ENCODE measurements around the gene ASF1B.

The ASF1B gene

DNA sequence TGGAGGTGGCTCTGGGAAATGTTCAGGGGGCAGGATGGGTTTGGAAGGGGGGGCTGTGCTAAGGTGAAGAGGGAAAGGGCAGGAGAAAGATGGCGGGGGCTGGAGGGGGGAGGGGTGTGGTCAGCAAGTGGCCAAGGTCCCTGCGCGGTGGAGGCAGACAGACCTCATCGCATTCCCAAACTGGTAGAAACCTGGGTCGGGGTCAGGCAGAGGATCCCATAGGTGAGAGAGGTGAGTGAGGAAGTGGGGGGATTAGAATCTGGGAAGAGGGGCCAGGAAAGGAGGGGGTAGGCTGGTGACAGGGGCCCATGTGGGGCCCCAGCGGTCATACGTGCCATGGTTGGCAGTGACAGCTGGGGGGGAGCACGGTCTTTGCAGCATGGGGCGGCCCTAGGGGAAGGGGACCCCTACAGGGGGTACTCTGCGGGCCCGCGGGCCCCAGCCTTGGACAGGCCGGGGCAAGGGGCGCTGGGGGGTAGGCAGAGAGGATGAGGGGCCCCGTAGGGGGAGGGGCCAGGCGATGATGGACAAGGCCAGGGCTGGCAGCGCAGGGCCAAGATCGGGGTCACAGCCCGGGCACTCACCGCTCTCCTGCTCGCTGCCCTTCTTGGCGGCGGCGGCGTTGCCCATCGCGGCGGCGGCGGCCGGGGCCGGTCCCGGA is 19.3 kb downstream of the ASF1B start:
- Histone ChIP-seq H3K4me2 (ENCODE audit: low read length) (peak overlapping the region; percentile 67), H3K27ac (ENCODE audit: low read depth, low read length) (no peak overlapping the region), H3K4me3 (ENCODE audit: low read length) (peak overlapping the region; percentile 81), H3K9me2 (replicated peaks; ENCODE audit: control insufficient read depth, low read length) (no peaks in the 10 kb centered on the region), H3K79me2 (ENCODE audit: control insufficient read depth, low read length) (peaks cover 36% of the 10 kb centered on the region), H3K36me3 (ENCODE audit: control insufficient read depth, low read length) (peaks cover 9% of the 10 kb centered on the region), H4K20me1 (ENCODE audit: control insufficient read depth, insufficient read depth, low read depth, low read length) (peaks cover 8% of the 10 kb centered on the region; the same call in 1 of the 2 replicates), H3K4me1 (ENCODE audit: control insufficient read depth, low read length) (peaks cover 36% of the 10 kb centered on the region), H3K27me3 (ENCODE audit: control insufficient read depth, low read length) (no peaks in the 10 kb centered on the region), H3K9me3 (ENCODE audit: control insufficient read depth, insufficient read depth, low read length) (no peaks in the 10 kb centered on the region), H3F3A (ENCODE audit: control insufficient read depth, insufficient read depth) (peaks cover 21% of the 10 kb centered on the region)
- TF ChIP-seq, protein P1, sequence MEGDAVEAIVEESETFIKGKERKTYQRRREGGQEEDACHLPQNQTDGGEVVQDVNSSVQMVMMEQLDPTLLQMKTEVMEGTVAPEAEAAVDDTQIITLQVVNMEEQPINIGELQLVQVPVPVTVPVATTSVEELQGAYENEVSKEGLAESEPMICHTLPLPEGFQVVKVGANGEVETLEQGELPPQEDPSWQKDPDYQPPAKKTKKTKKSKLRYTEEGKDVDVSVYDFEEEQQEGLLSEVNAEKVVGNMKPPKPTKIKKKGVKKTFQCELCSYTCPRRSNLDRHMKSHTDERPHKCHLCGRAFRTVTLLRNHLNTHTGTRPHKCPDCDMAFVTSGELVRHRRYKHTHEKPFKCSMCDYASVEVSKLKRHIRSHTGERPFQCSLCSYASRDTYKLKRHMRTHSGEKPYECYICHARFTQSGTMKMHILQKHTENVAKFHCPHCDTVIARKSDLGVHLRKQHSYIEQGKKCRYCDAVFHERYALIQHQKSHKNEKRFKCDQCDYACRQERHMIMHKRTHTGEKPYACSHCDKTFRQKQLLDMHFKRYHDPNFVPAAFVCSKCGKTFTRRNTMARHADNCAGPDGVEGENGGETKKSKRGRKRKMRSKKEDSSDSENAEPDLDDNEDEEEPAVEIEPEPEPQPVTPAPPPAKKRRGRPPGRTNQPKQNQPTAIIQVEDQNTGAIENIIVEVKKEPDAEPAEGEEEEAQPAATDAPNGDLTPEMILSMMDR (IDR thresholded peaks at IDR 0.05; ENCODE audit: low read depth, low read length, poor library complexity, severe bottlenecking) = no peak
- no peak for TF ChIP-seq EZH2phosphoT487 (IDR thresholded peaks at IDR 0.05; ENCODE audit: borderline replicate concordance, low read length)

DNA sequence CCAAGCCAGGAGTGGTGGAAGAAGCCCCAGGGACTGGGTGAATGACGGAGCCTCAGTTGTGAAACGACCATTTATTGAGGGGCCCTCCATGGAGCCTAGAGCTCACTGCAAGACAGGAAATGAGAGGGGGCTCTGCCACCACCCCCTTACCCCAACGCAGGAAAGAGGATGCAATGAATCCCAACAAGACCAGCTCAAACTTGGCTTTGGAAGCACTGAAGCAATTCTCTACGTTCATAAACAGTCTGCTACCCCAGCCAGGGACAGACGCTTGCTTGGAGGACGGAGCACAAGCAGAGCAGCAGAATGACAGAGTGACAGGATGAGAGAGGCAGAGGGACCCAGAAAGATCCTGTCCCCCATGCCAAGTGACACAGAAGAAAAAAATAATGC is 19.9 kb downstream of the ASF1B start:
- Histone ChIP-seq H3K79me2 (ENCODE audit: control insufficient read depth, low read length) (peaks cover 36% of the 10 kb centered on the region), H3K27me3 (ENCODE audit: control insufficient read depth, low read length) (no peaks in the 10 kb centered on the region), H3K36me3 (ENCODE audit: control insufficient read depth, low read length) (peaks cover 7% of the 10 kb centered on the region), H3K9me3 (ENCODE audit: control insufficient read depth, insufficient read depth, low read length) (no peaks in the 10 kb centered on the region), H3F3A (ENCODE audit: control insufficient read depth, insufficient read depth) (peaks cover 21% of the 10 kb centered on the region), H3K4me1 (ENCODE audit: control insufficient read depth, low read length) (peaks cover 36% of the 10 kb centered on the region), H3K4me2 (ENCODE audit: low read length) (peak overlapping the region; percentile 67), H3K4me3 (ENCODE audit: low read length) (peak overlapping the region; percentile 81), H4K20me1 (ENCODE audit: control insufficient read depth, insufficient read depth, low read depth, low read length) (peaks cover 8% of the 10 kb centered on the region; the same call in 1 of the 2 replicates), H3K9me2 (replicated peaks; ENCODE audit: control insufficient read depth, low read length) (no peaks in the 10 kb centered on the region), H3K27ac (ENCODE audit: low read depth, low read length) (no peak overlapping the region)
- TF ChIP-seq, protein P1 (IDR thresholded peaks at IDR 0.05; ENCODE audit: low read depth, low read length, poor library complexity, severe bottlenecking) = no peak
- TF ChIP-seq EZH2phosphoT487 (IDR thresholded peaks at IDR 0.05; ENCODE audit: borderline replicate concordance, low read length) = no peak

DNA sequence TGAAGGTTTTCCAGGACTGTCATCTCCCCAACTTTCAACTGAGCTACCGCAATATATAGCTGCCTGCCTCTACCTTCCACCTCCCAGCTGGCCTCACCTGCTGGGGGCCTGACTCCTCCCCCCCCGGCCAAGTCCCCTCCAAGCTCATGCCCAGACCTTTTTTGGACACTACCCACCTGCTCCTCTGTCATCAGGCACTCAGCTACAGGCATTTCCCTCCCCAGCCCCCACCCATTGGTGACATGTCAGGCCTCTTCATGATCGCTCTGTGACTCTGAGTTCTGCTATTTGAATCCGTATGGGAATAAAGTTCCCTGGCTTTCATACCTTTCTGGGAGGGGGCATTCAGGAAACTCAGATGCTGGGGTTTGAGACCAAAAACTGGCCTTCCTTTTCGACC is 20.6 kb downstream of the ASF1B start:
- Histone ChIP-seq H3F3A (ENCODE audit: control insufficient read depth, insufficient read depth) (peaks cover 19% of the 10 kb centered on the region), H3K27me3 (ENCODE audit: control insufficient read depth, low read length) (no peaks in the 10 kb centered on the region), H3K27ac (ENCODE audit: low read depth, low read length) (no peak overlapping the region), H3K79me2 (ENCODE audit: control insufficient read depth, low read length) (peaks cover 36% of the 10 kb centered on the region), H3K36me3 (ENCODE audit: control insufficient read depth, low read length) (no peaks in the 10 kb centered on the region), H3K9me3 (ENCODE audit: control insufficient read depth, insufficient read depth, low read length) (no peaks in the 10 kb centered on the region), H3K4me3 (ENCODE audit: low read length) (peak overlapping the region; percentile 81), H3K4me1 (ENCODE audit: control insufficient read depth, low read length) (peaks cover 36% of the 10 kb centered on the region), H3K9me2 (replicated peaks; ENCODE audit: control insufficient read depth, low read length) (no peaks in the 10 kb centered on the region), H4K20me1 (ENCODE audit: control insufficient read depth, insufficient read depth, low read depth, low read length) (peaks cover 8% of the 10 kb centered on the region; the same call in 1 of the 2 replicates), H3K4me2 (ENCODE audit: low read length) (peak overlapping the region; percentile 67)
- TF ChIP-seq, protein P1 (IDR thresholded peaks at IDR 0.05; ENCODE audit: low read depth, low read length, poor library complexity, severe bottlenecking) = no peak
- no peak for TF ChIP-seq EZH2phosphoT487 (IDR thresholded peaks at IDR 0.05; ENCODE audit: borderline replicate concordance, low read length)

Measured in DOHH2 (cell line).